K562 (cell line): ENCODE results near the gene LMF2. TPM values are rescaled to one million over a fixed set of nuclear protein-coding genes. Genes with fewer than 3 reads are reported as not detected.

Experiments used
- ATF6 ChIP-seq: sonication (generic); formaldehyde crosslinking; IDR thresholded peaks from 2 replicates; pipeline ENCODE4 v1.4.0; 2020; ENCODE audit warnings: mild to moderate bottlenecking, missing genetic modification reagents
- DACH1 ChIP-seq: fragments of 450-650 bp; IDR thresholded peaks from 2 replicates; pipeline ENCODE4 v1.6.1; 2018; ENCODE audit not compliant: partially characterized antibody
- FOXO4 ChIP-seq: fragments of 450-650 bp; formaldehyde crosslinking; IDR thresholded peaks from 2 replicates; pipeline ENCODE4 v1.4.0; 2020; ENCODE audit warnings: mild to moderate bottlenecking, moderate library complexity
- HIVEP1 ChIP-seq: fragments of 250-450 bp; sonication (Bioruptor Pico); IDR thresholded peaks from 2 replicates; pipeline ENCODE4 v1.4.0; 2020; ENCODE audit warnings: mild to moderate bottlenecking
- HNRNPH1 ChIP-seq: fragments of 200-400 bp; formaldehyde crosslinking; optimal IDR thresholded peaks from 2 replicates; pipeline ENCODE3; 2017; ENCODE audit warnings: low read depth, mild to moderate bottlenecking, low read length, moderate library complexity
- PCBP2 ChIP-seq: fragments of 200-400 bp; formaldehyde crosslinking; IDR thresholded peaks from 2 replicates; pipeline ENCODE4 v1.6.1; 2018; ENCODE audit warnings: low read length, low read depth, mild to moderate bottlenecking, moderate library complexity; ENCODE audit not compliant: poor library complexity, severe bottlenecking
- SAFB2 ChIP-seq: fragments of 200-400 bp; formaldehyde crosslinking; IDR thresholded peaks from 2 replicates; pipeline ENCODE4 v1.6.1; 2018; ENCODE audit warnings: borderline replicate concordance, low read length, low read depth, moderate library complexity; ENCODE audit not compliant: severe bottlenecking
- SMARCC2 ChIP-seq: fragments of 450-650 bp; IDR thresholded peaks from 2 replicates; pipeline ENCODE4 v1.6.1; 2017; ENCODE audit warnings: antibody characterized with exemption, moderate library complexity, mild to moderate bottlenecking, low read depth
- XRCC4 ChIP-seq: IDR thresholded peaks from one replicate; pipeline ENCODE4 v1.6.1; 2011; ENCODE audit not compliant: insufficient read depth, insufficient read length; ENCODE audit errors: extremely low read depth
- ZNF263 ChIP-seq: sonication (generic); formaldehyde crosslinking; IDR thresholded peaks from 2 replicates; pipeline ENCODE4 v1.8.0; 2022; ENCODE audit warnings: mild to moderate bottlenecking, missing genetic modification reagents, borderline replicate concordance
- ZNF282 ChIP-seq: sonication (generic); formaldehyde crosslinking; IDR thresholded peaks from 2 replicates; pipeline ENCODE4 v1.8.1; 2023; ENCODE audit warnings: missing genetic modification reagents
- ZNF707 ChIP-seq: fragments of 250-450 bp; sonication (Bioruptor Pico); conservative IDR thresholded peaks from 2 replicates; pipeline ENCODE4 v1.8.0; 2022; ENCODE audit warnings: inconsistent platforms, mild to moderate bottlenecking, moderate library complexity
- ZNF717 ChIP-seq: fragments of 250-450 bp; sonication (Bioruptor Pico); IDR thresholded peaks from 2 replicates; pipeline ENCODE4 v1.5.0; 2021
- ZNF785 ChIP-seq: fragments of 250-450 bp; sonication (Bioruptor Pico); IDR thresholded peaks from 2 replicates; pipeline ENCODE4 v1.4.0; 2020; ENCODE audit warnings: mild to moderate bottlenecking
- polyA plus RNA-seq, 8 experiments: library from polyadenylated mRNA; depleted of rRNA in 4 of 8; stranded (reverse) in 5 of 8; unstranded in 3 of 8; fragments of >200 nt; fragmentation: Nextera tagmentation in 2 of 8; fragmentation: Illumina TruSeq in 1 of 8; extraction: Ambion mirVana in 2 of 8; extraction: Trizol in 1 of 8; gene quantifications; 2 replicates each; pipeline versions ENCODE4 v1.2.1 to v1.2.3, GENCODE V29; 2011 to 2014; ENCODE audit warnings: inconsistent platforms in 1 of 8, missing spikeins in 1 of 8
- total RNA-seq, 7 experiments: library from RNA; depleted of rRNA in 6 of 7; stranded (reverse); fragments of >200 nt in 6 of 7; fragmentation: Illumina TruSeq in 2 of 7; extraction: Trizol in 2 of 7; gene quantifications; 2 replicates each; pipeline versions ENCODE4 v1.2.1 to v1.2.3, GENCODE V29; 2011 to 2021; ENCODE audit warnings: low replicate concordance in 1 of 7
- TF ChIP-seq, protein P1 (sequence below), 2 experiments: fragments of 450-650 bp; IDR thresholded peaks; 2 replicates each; pipeline ENCODE4 v1.6.1; 2016

LMF2 gene
- total and polyA plus RNA-seq, 9 of the 15 experiments (the other 6 are each of a cell fraction or from before 2014, with no cell fraction given), result 0.08 to 37.1 (median 7.6) TPM

- TF ChIP-seq ATF6 (CRISPR knock-in tag) (no peak), PCBP2 (no peak), HNRNPH1 (no peak), ZNF263 (CRISPR knock-in tag) (peak; percentile 64; the same call in 1 of the 2 replicates), SMARCC2 (no peak), ZNF282 (CRISPR knock-in tag) (no peak), ZNF717 (no peak), ZNF785 (CRISPR knock-in tag) (no peak), DACH1 (no peak), ZNF707 (CRISPR knock-in tag) (no peak), XRCC4 (no peak), HIVEP1 (no peak), FOXO4 (no peak), SAFB2 (no peak)
- TF ChIP-seq, protein P1, sequence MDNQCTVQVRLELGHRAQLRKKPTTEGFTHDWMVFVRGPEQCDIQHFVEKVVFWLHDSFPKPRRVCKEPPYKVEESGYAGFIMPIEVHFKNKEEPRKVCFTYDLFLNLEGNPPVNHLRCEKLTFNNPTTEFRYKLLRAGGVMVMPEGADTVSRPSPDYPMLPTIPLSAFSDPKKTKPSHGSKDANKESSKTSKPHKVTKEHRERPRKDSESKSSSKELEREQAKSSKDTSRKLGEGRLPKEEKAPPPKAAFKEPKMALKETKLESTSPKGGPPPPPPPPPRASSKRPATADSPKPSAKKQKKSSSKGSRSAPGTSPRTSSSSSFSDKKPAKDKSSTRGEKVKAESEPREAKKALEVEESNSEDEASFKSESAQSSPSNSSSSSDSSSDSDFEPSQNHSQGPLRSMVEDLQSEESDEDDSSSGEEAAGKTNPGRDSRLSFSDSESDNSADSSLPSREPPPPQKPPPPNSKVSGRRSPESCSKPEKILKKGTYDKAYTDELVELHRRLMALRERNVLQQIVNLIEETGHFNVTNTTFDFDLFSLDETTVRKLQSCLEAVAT (IDR thresholded peaks at IDR 0.05), result no peak
These were observed 9.1 kb downstream of the LMF2 start (continued) for GRCh38 chr22:50498322-50498890.
